ENCODE measurements around the gene ARSK. TPM values are rescaled to one million over a fixed set of nuclear protein-coding genes. Genes with fewer than 3 reads are reported as not detected.
A peak's percentile ranks its signal among the peaks of the same experiment; 100 is the strongest.

ARSK gene
- total and polyA plus RNA-seq, 2 of the 13 experiments (the other 11 are each of a cell fraction or from before 2014, with no cell fraction given), result 7.9 TPM

GRCh38 chr5:95609711-95610110, 54.8 kb downstream of the ARSK start:
- DNase-seq (ENCODE audit: low spot score) (no peak), ATAC-seq (no peak), FAIRE-seq (no peak)
- Histone ChIP-seq H3K4me2 (ENCODE audit: low read depth, low read length) (no peak overlapping the region), H3K79me2 (ENCODE audit: insufficient read depth, low read length) (no peaks in the 10 kb centered on the region), H3K4me3 (replicated peaks in 1 of 3; ENCODE audit: insufficient read depth in 1 of 3, low read depth in 2 of 3, low read length in 3 of 3) (no peak overlapping the region), H3K27me3 (ENCODE audit: control insufficient read depth in 1 of 2, insufficient read depth in 2 of 2, low read length in 2 of 2) (no peaks in the 10 kb centered on the region; a peak in 1 of 5 replicates), H2AFZ (ENCODE audit: low read length) (no peak overlapping the region), H3K36me3 (replicated peaks in 1 of 2; ENCODE audit: control insufficient read depth in 1 of 2, insufficient read depth in 2 of 2, low read length in 2 of 2) (no peaks in the 10 kb centered on the region), H3K4me1 (ENCODE audit: insufficient read depth, low read length) (peaks cover 8% of the 10 kb centered on the region; the same call in 1 of the 2 replicates), H3K9ac (ENCODE audit: insufficient read depth, low read depth, low read length) (no peak overlapping the region), H3K9me3 (ENCODE audit: low read length) (no peaks in the 10 kb centered on the region), H3K27ac (ENCODE audit: extremely low read length, insufficient read depth, low read length) (no peak overlapping the region), H4K20me1 (ENCODE audit: insufficient read depth, low read length) (no peaks in the 10 kb centered on the region)
- BruUV-seq (replicated peaks), result no TSS peak
- intact Hi-C loops (cut with micrococcal nuclease; ENCODE audit: unreplicated experiment), result no loop called here
- in situ Hi-C loops (cut with HindIII; ENCODE audit: extremely low pct_ligation_motif_present, low pct_unique_long_range_greater_than_20kb), result no loop called here
- TF ChIP-seq DNMT1 (CRISPR knock-in tag; IDR thresholded peaks at IDR 0.05) (no peak), FOXA3 (CRISPR knock-in tag; IDR thresholded peaks at IDR 0.05) (peak; percentile 16; the same call in 1 of the 2 replicates)
- POLR2A ChIA-PET, result no interaction called here
- CTCF ChIA-PET (ENCODE audit: low intra/inter-chr PET ratio, low total read pairs), result no interaction called here
- WGBS (ENCODE audit: low lambda C conversion rate), result 0% methylated on average over 3 of the region's 3 CpGs

DNA sequence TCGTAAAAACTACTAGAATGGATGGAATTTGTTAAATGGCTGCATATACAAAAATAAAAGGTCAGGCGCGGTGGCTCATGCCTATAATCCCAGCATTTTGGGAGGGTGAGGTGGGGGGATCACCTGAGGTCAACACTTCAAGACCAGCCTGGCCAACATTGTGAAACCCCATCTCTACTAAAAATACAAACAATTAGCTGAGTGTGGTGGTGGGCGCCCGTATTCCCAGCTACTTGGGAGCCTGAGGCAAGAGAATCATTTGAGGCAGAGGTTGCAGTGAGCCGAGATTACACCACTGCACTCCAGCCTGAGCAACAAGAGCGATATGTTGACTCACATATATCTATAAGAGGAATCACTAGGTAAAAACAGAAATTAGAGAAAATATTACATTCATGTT, 55.6 kb downstream of the ARSK start:
- H2AFZ ChIP-seq (ENCODE audit: low read length), result no peak overlapping the region
- POLR2A ChIA-PET, result no interaction called here
- H3K4me3 ChIP-seq (replicated peaks in 1 of 3; ENCODE audit: insufficient read depth in 1 of 3, low read depth in 2 of 3, low read length in 3 of 3), result no peak overlapping the region
- FAIRE-seq, result no peak
- no peaks in the 10 kb centered on the region; a peak in 1 of 5 replicates for H3K27me3 ChIP-seq (ENCODE audit: control insufficient read depth in 1 of 2, insufficient read depth in 2 of 2, low read length in 2 of 2)
- intact Hi-C loops (cut with micrococcal nuclease; ENCODE audit: unreplicated experiment), result no loop called here
- no TSS peak for BruUV-seq (replicated peaks)
- H3K27ac ChIP-seq (ENCODE audit: extremely low read length, insufficient read depth, low read length), result no peak overlapping the region
- H3K4me2 ChIP-seq (ENCODE audit: low read depth, low read length), result no peak overlapping the region
- no peaks in the 10 kb centered on the region for H3K79me2 ChIP-seq (ENCODE audit: insufficient read depth, low read length)
- H3K9ac ChIP-seq (ENCODE audit: insufficient read depth, low read depth, low read length), result no peak overlapping the region
- DNase-seq (ENCODE audit: low spot score), result no peak
- in situ Hi-C loops (cut with HindIII; ENCODE audit: extremely low pct_ligation_motif_present, low pct_unique_long_range_greater_than_20kb), result no loop called here
- CTCF ChIA-PET (ENCODE audit: low intra/inter-chr PET ratio, low total read pairs), result no interaction called here
- H3K9me3 ChIP-seq (ENCODE audit: low read length), result no peaks in the 10 kb centered on the region
- H4K20me1 ChIP-seq (ENCODE audit: insufficient read depth, low read length), result no peaks in the 10 kb centered on the region
- WGBS (ENCODE audit: low lambda C conversion rate), result 53% methylated on average over 7 of the region's 7 CpGs
- H3K36me3 ChIP-seq (replicated peaks in 1 of 2; ENCODE audit: control insufficient read depth in 1 of 2, insufficient read depth in 2 of 2, low read length in 2 of 2), result no peaks in the 10 kb centered on the region
- no peak for ATAC-seq
- H3K4me1 ChIP-seq (ENCODE audit: insufficient read depth, low read length), result peaks cover 8% of the 10 kb centered on the region; the same call in 1 of the 2 replicates
- TF ChIP-seq, protein P1, sequence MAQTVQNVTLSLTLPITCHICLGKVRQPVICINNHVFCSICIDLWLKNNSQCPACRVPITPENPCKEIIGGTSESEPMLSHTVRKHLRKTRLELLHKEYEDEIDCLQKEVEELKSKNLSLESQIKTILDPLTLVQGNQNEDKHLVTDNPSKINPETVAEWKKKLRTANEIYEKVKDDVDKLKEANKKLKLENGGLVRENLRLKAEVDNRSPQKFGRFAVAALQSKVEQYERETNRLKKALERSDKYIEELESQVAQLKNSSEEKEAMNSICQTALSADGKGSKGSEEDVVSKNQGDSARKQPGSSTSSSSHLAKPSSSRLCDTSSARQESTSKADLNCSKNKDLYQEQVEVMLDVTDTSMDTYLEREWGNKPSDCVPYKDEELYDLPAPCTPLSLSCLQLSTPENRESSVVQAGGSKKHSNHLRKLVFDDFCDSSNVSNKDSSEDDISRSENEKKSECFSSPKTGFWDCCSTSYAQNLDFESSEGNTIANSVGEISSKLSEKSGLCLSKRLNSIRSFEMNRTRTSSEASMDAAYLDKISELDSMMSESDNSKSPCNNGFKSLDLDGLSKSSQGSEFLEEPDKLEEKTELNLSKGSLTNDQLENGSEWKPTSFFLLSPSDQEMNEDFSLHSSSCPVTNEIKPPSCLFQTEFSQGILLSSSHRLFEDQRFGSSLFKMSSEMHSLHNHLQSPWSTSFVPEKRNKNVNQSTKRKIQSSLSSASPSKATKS (CRISPR knock-in tag; IDR thresholded peaks at IDR 0.05), result no peak
- TF ChIP-seq HOXA7 (CRISPR knock-in tag; IDR thresholded peaks at IDR 0.05) (no peak), ZNF737 (CRISPR knock-in tag; IDR thresholded peaks at IDR 0.05; ENCODE audit: borderline replicate concordance) (no peak), ELF4 (CRISPR knock-in tag; IDR thresholded peaks at IDR 0.05; ENCODE audit: borderline replicate concordance) (no peak), XBP1 (CRISPR knock-in tag; IDR thresholded peaks at IDR 0.05) (no peak), ATF6 (CRISPR knock-in tag; conservative IDR thresholded peaks at IDR 0.05) (no peak), ZNF616 (CRISPR knock-in tag; IDR thresholded peaks at IDR 0.05; ENCODE audit: low read depth) (no peak), ZNF564 (CRISPR knock-in tag; IDR thresholded peaks at IDR 0.05) (no peak), YEATS4 (CRISPR knock-in tag; IDR thresholded peaks at IDR 0.05; ENCODE audit: borderline replicate concordance) (no peak), RFX5 (IDR thresholded peaks at IDR 0.05; ENCODE audit: low read depth, low read length) (no peak), NFIB (CRISPR knock-in tag; IDR thresholded peaks at IDR 0.05; ENCODE audit: borderline replicate concordance) (no peak)
- TF ChIP-seq, protein P2, sequence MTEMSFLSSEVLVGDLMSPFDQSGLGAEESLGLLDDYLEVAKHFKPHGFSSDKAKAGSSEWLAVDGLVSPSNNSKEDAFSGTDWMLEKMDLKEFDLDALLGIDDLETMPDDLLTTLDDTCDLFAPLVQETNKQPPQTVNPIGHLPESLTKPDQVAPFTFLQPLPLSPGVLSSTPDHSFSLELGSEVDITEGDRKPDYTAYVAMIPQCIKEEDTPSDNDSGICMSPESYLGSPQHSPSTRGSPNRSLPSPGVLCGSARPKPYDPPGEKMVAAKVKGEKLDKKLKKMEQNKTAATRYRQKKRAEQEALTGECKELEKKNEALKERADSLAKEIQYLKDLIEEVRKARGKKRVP (CRISPR knock-in tag; IDR thresholded peaks at IDR 0.05), result no peak

Data from HepG2 (cell line).